ENCODE results near the gene SERPINA6.

The SERPINA6 gene

DNA sequence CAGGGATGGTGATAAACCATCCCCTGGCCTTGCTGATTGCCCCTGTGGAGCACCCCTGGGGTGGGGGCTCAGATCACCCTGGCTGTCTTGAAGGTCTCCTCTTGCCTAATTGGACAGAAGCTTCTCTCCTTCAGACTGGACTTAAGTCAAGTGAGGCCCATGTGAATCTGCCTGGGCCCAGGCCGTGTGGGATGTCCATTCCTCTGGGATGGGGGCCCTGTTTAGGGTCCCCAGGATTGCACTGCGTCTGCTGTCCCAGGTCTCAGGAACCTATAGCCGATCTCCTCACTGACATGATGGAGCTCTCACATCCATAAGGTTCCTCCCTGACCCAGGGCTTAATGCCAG is 45.1 kb upstream of the SERPINA6 start:
- Mint-ChIP-seq H3K9me3 (no peaks in the 10 kb centered on the region), H3K4me3 (no peak overlapping the region), H3K4me1 (no peaks in the 10 kb centered on the region), H3K36me3 (ENCODE audit: low read depth) (no peaks in the 10 kb centered on the region), H3K27ac (no peak overlapping the region), H3K27me3 (ENCODE audit: low read depth) (peaks cover 6% of the 10 kb centered on the region)
- TF ChIP-seq, protein P1, sequence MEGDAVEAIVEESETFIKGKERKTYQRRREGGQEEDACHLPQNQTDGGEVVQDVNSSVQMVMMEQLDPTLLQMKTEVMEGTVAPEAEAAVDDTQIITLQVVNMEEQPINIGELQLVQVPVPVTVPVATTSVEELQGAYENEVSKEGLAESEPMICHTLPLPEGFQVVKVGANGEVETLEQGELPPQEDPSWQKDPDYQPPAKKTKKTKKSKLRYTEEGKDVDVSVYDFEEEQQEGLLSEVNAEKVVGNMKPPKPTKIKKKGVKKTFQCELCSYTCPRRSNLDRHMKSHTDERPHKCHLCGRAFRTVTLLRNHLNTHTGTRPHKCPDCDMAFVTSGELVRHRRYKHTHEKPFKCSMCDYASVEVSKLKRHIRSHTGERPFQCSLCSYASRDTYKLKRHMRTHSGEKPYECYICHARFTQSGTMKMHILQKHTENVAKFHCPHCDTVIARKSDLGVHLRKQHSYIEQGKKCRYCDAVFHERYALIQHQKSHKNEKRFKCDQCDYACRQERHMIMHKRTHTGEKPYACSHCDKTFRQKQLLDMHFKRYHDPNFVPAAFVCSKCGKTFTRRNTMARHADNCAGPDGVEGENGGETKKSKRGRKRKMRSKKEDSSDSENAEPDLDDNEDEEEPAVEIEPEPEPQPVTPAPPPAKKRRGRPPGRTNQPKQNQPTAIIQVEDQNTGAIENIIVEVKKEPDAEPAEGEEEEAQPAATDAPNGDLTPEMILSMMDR (IDR thresholded peaks at IDR 0.05; ENCODE audit: unreplicated experiment in 3 of 3) = no peak

DNA sequence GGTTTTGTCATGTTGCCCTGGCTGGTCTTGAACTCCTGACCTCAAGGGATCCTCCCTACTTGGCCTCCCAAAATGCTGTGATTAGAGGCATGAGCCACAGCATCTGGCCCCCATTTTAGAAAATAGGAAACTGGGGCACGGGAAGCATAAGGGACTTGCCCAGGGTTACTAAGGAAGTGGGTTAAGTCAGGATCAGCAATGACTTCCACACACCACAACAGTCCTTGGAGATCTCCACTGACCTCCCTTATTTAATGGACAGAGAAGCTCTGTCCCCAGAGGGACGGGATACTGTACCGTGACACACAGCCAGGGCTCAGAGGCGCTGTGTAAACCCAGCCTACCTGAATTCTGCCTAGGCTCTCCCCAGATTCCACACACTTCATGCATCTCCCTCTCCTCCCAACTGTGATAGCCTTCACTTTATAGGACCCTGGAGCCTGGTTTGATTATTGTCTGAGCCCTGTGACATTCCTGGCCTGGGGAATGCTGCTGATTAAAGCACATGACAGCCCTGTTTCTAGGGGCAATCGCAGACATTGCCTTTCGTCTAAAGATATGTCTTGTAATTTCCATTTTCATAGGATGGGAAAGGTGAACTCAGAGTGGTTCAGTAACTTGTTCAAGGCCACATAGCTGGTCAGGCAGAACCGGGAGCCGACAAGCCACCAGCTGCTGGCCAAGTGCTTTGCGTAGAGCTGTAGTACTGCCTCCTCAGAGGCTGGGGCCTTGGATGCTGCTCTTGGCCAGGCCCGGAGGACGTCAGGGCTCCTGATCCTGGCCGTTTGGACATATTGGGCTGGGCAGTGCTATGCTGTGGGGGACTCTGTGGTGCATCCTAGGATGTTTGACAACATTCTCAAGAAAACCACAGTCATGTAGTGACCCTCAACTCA is 44.5 kb upstream of the SERPINA6 start:
- no peak overlapping the region for H3K4me3 Mint-ChIP-seq
- H3K9me3 Mint-ChIP-seq = no peaks in the 10 kb centered on the region
- H3K27me3 Mint-ChIP-seq (ENCODE audit: low read depth) = peaks cover 4% of the 10 kb centered on the region
- TF ChIP-seq, protein P1 (IDR thresholded peaks at IDR 0.05; ENCODE audit: unreplicated experiment in 3 of 3) = no peak
- no peak overlapping the region for H3K27ac Mint-ChIP-seq
- H3K4me1 Mint-ChIP-seq = no peaks in the 10 kb centered on the region
- H3K36me3 Mint-ChIP-seq (ENCODE audit: low read depth) = no peaks in the 10 kb centered on the region

- H3K27ac Mint-ChIP-seq = no peak within 1 kb of the TSS
- H3K9me3 Mint-ChIP-seq = no peaks in the 10 kb centered on the region
- no peak within 1 kb of the TSS for H3K4me3 Mint-ChIP-seq
- H3K36me3 Mint-ChIP-seq (ENCODE audit: low read depth) = no peaks in the 10 kb centered on the region
- H3K27me3 Mint-ChIP-seq (ENCODE audit: low read depth) = peaks cover 4% of the 10 kb centered on the region
- no peaks in the 10 kb centered on the region for H3K4me1 Mint-ChIP-seq
- TF ChIP-seq, protein P1 (IDR thresholded peaks at IDR 0.05; ENCODE audit: unreplicated experiment in 3 of 3) = no peak
Measured at GRCh38 chr14:94366146-94366915, 43.2 kb upstream of the SERPINA6 start, which contains the start of gene SERPINA2. SERPINA2 (minus strand) TSS chr14:94366698.

- Mint-ChIP-seq H3K9me3 (no peaks in the 10 kb centered on the region), H3K27ac (no peak overlapping the region), H3K4me3 (no peak overlapping the region), H3K4me1 (no peaks in the 10 kb centered on the region), H3K27me3 (ENCODE audit: low read depth) (peaks cover 4% of the 10 kb centered on the region), H3K36me3 (ENCODE audit: low read depth) (no peaks in the 10 kb centered on the region)
- TF ChIP-seq, protein P1 (IDR thresholded peaks at IDR 0.05; ENCODE audit: unreplicated experiment in 3 of 3) = no peak
Measured at GRCh38 chr14:94365624-94366023, 42.5 kb upstream of the SERPINA6 start.

GRCh38 chr14:94364964-94365363 is 41.8 kb upstream of the SERPINA6 start:
- TF ChIP-seq, protein P1 (IDR thresholded peaks at IDR 0.05; ENCODE audit: unreplicated experiment in 3 of 3) = no peak
- Mint-ChIP-seq H3K27ac (no peak overlapping the region), H3K4me1 (no peaks in the 10 kb centered on the region), H3K36me3 (ENCODE audit: low read depth) (no peaks in the 10 kb centered on the region), H3K9me3 (no peaks in the 10 kb centered on the region), H3K4me3 (no peak overlapping the region), H3K27me3 (ENCODE audit: low read depth) (peaks cover 4% of the 10 kb centered on the region)
